Measurements from ENCODE around the gene EML4.

- TF ChIP-seq CTCF (IDR thresholded peaks at IDR 0.05; ENCODE audit: insufficient read depth, low read depth, low read length) (no peak), EZH2 (IDR thresholded peaks at IDR 0.05; ENCODE audit: insufficient read depth, low read length) (no peak)
Observed at GRCh38 chr2:42136782-42137124, 32.4 kb upstream of the EML4 start.

Measured in astrocyte (in vitro differentiated cells and primary cell).